Thoracic aorta (tissue), 2 donors: ENCODE data around the gene STARD10. TPM values are rescaled to one million over a fixed set of nuclear protein-coding genes. Genes with fewer than 3 reads are reported as not detected.
A peak's percentile ranks its signal among the peaks of the same experiment; 100 is the strongest.

Experiments
- ATAC-seq: fragments of 150-250 bp; one replicate; pipeline ENCODE4 v1.8.0; 2017; ENCODE audit warnings: low read depth; ENCODE audit not compliant: insufficient number of reproducible peaks, low FRiP score
- DNase-seq: peaks from one replicate; pipeline ENCODE4 v3.0.0-alpha.2; 2020; ENCODE audit warnings: low spot score
- H3K27ac ChIP-seq, 2 donors: fragments of 200-600 bp; sonication (generic); 1 replicate in 1 of 2; 2 replicates in 1 of 2; pipeline ENCODE4 v1.5.1; 2016; ENCODE audit warnings: mild to moderate bottlenecking in 2 of 2, moderate library complexity in 2 of 2
- H3K27me3 ChIP-seq: fragments of 200-600 bp; sonication (generic); replicated peaks from 2 replicates; pipeline ENCODE4 v1.6.0; 2016; ENCODE audit warnings: mild to moderate bottlenecking; ENCODE audit not compliant: insufficient read depth
- H3K36me3 ChIP-seq: fragments of 200-600 bp; sonication (generic); one replicate; pipeline ENCODE4 v1.5.1; 2016
- H3K4me1 ChIP-seq, 2 donors: fragments of 200-600 bp; sonication (generic); 1 replicate in 1 of 2; 2 replicates in 1 of 2; pipeline versions ENCODE4 v1.5.1 to v1.6.0; 2016; ENCODE audit warnings: low read depth in 2 of 2, mild to moderate bottlenecking in 1 of 2; ENCODE audit not compliant: control insufficient read depth in 1 of 2
- H3K4me3 ChIP-seq: fragments of 200-600 bp; sonication (generic); 2 replicates; pipeline ENCODE4 v1.5.1; 2016; ENCODE audit warnings: mild to moderate bottlenecking
- H3K9me3 ChIP-seq: fragments of 200-600 bp; sonication (generic); 2 replicates; pipeline ENCODE4 v1.5.1; 2016
- CTCF ChIP-seq: fragments of 200-600 bp; sonication (generic); IDR thresholded peaks from one replicate; pipeline ENCODE4 v1.5.1; 2019; ENCODE audit warnings: antibody characterized with exemption
- total RNA-seq, 2 donors: library from RNA; depleted of rRNA; stranded (reverse); fragments of >200 nt; gene quantifications; one replicate each; pipeline versions ENCODE4 v1.1.0 to v1.2.3, GENCODE V29; 2016

STARD10 gene
- total RNA-seq, 2 donors from 2014 or later, result 24.3 to 57.3 TPM

GRCh38 chr11:72786305-72787215 lies 7.3 kb downstream of the STARD10 start:
- no peaks in the 10 kb centered on the region for H3K36me3 ChIP-seq
- H3K27ac ChIP-seq, result no peak overlapping the region
- H3K4me1 ChIP-seq, result peaks cover 17 to 30% of the 10 kb centered on the region in 2 donors
- H3K4me3 ChIP-seq, result no peak overlapping the region
- DNase-seq (no peak), ATAC-seq (no peak)
- TF ChIP-seq CTCF, result no peak
- H3K9me3 ChIP-seq, result no peaks in the 10 kb centered on the region
- no peaks in the 10 kb centered on the region for H3K27me3 ChIP-seq

- ATAC-seq (no peak), DNase-seq (no peak)
- TF ChIP-seq CTCF, result no peak
- no peak overlapping the region for H3K4me3 ChIP-seq
- peaks cover 17 to 37% of the 10 kb centered on the region in 2 donors for H3K4me1 ChIP-seq
- no peaks in the 10 kb centered on the region for H3K36me3 ChIP-seq
- H3K9me3 ChIP-seq, result no peaks in the 10 kb centered on the region
- H3K27me3 ChIP-seq, result no peaks in the 10 kb centered on the region
- no peak overlapping the region for H3K27ac ChIP-seq
Measured at GRCh38 chr11:72784662-72785061, 9.2 kb downstream of the STARD10 start.

- no peak for DNase-seq
- no peak for TF ChIP-seq CTCF
- ATAC-seq, result no peak
- H3K27ac ChIP-seq, result no peak overlapping the region
- H3K27me3 ChIP-seq, result no peaks in the 10 kb centered on the region
- H3K4me1 ChIP-seq, result peaks cover 10 to 27% of the 10 kb centered on the region in 2 donors
- no peak overlapping the region for H3K4me3 ChIP-seq
- H3K36me3 ChIP-seq, result no peaks in the 10 kb centered on the region
- no peaks in the 10 kb centered on the region for H3K9me3 ChIP-seq
Measured at GRCh38 chr11:72783144-72783905, 10.5 kb downstream of the STARD10 start.

- H3K4me1 ChIP-seq, result peaks cover 9 to 32% of the 10 kb centered on the region in 2 donors
- no peak for TF ChIP-seq CTCF
- H3K27me3 ChIP-seq, result no peaks in the 10 kb centered on the region
- no peaks in the 10 kb centered on the region for H3K36me3 ChIP-seq
- H3K9me3 ChIP-seq, result no peaks in the 10 kb centered on the region
- H3K4me3 ChIP-seq, result peak overlapping the region; percentile 85
- ATAC-seq, result no peak
- no peak for DNase-seq
- no peak overlapping the region for H3K27ac ChIP-seq
Measured at GRCh38 chr11:72782081-72782920, 11.5 kb downstream of the STARD10 start.
